HG02938 (cell line): ENCODE results near the gene KRTAP10-7.
"Not testable (repeated sequence)": the region's sequence is repeated elsewhere in the genome, so short reads cannot be mapped to it uniquely, and the experiment has no call there.

Experiments
- ATAC-seq: cut with Tn5 transposase; IDR thresholded peaks from one replicate; pipeline ENCODE4 v1.9.1; 2021; ENCODE audit warnings: mild to moderate bottlenecking, moderate library complexity; ENCODE audit not compliant: unreplicated experiment

The KRTAP10-7 gene

GRCh38 chr21:44627831-44628233 lies 27.4 kb downstream of the KRTAP10-7 start:
- ATAC-seq: not testable (repeated sequence)

- no peak for ATAC-seq
Observed at GRCh38 chr21:44628707-44629391, 28.5 kb downstream of the KRTAP10-7 start.

GRCh38 chr21:44630440-44630839 lies 30.0 kb downstream of the KRTAP10-7 start:
- ATAC-seq: no peak

GRCh38 chr21:44632067-44632466 lies 31.7 kb downstream of the KRTAP10-7 start:
- ATAC-seq: no peak

GRCh38 chr21:44636209-44637017 lies 36.0 kb downstream of the KRTAP10-7 start:
- ATAC-seq: no peak

GRCh38 chr21:44637018-44637850 lies 36.8 kb downstream of the KRTAP10-7 start, which contains the start of gene KRTAP10-10:
TSS of gene KRTAP10-10 (plus strand) at chr21:44637356. CDS start at chr21:44637418, 62 bp downstream.
- ATAC-seq: no peak

GRCh38 chr21:44637851-44638348 lies 37.5 kb downstream of the KRTAP10-7 start:
- ATAC-seq: not testable (repeated sequence)

GRCh38 chr21:44638506-44639330 lies 38.3 kb downstream of the KRTAP10-7 start:
- not testable (repeated sequence) for ATAC-seq

GRCh38 chr21:44639331-44639655 lies 38.9 kb downstream of the KRTAP10-7 start:
- no peak for ATAC-seq

- no peak for ATAC-seq
Observed at GRCh38 chr21:44640761-44641160, 40.4 kb downstream of the KRTAP10-7 start.

GRCh38 chr21:44643741-44644310 lies 43.4 kb downstream of the KRTAP10-7 start:
- no peak for ATAC-seq

- no peak for ATAC-seq
Observed at GRCh38 chr21:44644878-44645277, 44.5 kb downstream of the KRTAP10-7 start.

- ATAC-seq: not testable (repeated sequence)
Observed at GRCh38 chr21:44646366-44647221, 46.2 kb downstream of the KRTAP10-7 start, which contains the start of gene KRTAP10-11. TSS of gene KRTAP10-11 (plus strand) at chr21:44646414. CDS start at chr21:44646459, 45 bp downstream.

GRCh38 chr21:44647222-44647552 lies 46.8 kb downstream of the KRTAP10-7 start:
- no peak for ATAC-seq

- no peak for ATAC-seq
Observed at GRCh38 chr21:44648557-44649311, 48.3 kb downstream of the KRTAP10-7 start.

GRCh38 chr21:44649521-44650100 lies 49.2 kb downstream of the KRTAP10-7 start:
- no peak for ATAC-seq

- no peak for ATAC-seq
Observed at GRCh38 chr21:44650265-44650972, 50.0 kb downstream of the KRTAP10-7 start.
